AG04449 (cell line): Measurements from ENCODE around the gene AFF3.

Source experiments
- CTCF ChIA-PET: fragments of 350-600 bp; formaldehyde crosslinking; extraction: SDS; loops from one replicate; lab custom pipeline; 2021; ENCODE audit warnings: antibody characterized with exemption; lab: Yijun Ruan, JAX
- POLR2A ChIA-PET: fragments of 400-600, 350-600 bp; formaldehyde crosslinking; extraction: SDS; loops from one replicate; lab custom pipeline; 2020; ENCODE audit warnings: antibody characterized with exemption, inconsistent platforms; lab: Yijun Ruan, JAX
- DNase-seq: peaks from one replicate; pipeline ENCODE4 v3.0.0-alpha.2; 2010; ENCODE audit warnings: low read depth, low spot score
- H3K4me3 ChIP-seq: 2 replicates; pipeline ENCODE4 v1.5.1; 2011; ENCODE audit warnings: low read depth, mild to moderate bottlenecking, control low read depth, low read length
- TF ChIP-seq, protein P1 (sequence below): IDR thresholded peaks from one replicate; pipeline ENCODE4 v1.5.1; 2011; ENCODE audit warnings: mild to moderate bottlenecking, moderate library complexity, low read length, control low read depth, inconsistent platforms; ENCODE audit not compliant: insufficient read depth; ENCODE audit errors: missing control alignments

AFF3 gene

DNA sequence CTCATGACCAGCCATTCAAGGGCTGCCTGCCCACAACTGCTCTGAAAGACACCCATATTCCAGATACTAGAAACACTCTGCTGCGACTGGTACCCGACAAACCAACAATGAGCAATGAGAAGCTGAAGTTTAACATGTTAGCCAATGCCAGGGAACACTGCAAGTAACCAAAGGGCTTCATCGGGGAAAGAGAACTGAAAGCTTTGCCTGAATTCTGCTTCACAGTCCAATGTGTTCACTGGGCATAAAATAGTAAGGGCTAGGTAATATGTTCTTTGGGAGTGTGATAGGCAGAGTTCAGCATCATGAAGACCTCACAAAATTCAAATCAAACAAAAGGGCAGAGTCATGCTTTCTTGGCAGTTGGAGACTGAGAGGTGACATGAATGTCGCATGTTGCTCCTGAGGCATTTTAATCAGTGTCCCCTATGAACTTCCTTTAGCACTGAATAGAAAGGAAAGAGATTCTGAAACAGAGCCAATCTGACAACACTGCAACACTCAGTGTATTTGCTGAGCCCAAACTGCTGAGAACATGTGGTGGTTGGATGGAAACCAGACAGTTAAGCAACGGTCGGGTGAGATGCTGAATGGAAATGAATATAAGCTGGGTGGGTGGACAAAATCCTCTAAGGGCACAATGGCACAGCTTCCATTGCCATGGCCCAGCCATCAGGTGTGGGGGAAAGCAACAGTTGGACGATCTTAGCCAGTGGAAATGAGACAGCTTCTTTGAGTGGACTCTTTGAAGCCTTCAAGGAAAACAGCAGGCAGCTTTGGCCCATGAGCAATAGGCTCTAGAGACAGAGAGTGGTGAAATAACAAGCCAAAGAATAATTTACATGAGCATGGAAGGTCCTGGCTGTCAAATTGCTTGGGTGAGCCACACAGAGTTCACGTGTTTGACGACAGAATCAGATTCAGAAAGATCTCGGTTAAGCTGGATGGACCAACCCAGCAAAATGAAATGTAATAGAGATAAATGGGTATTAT lies 277.5 kb downstream of the AFF3 start:
- ChIA-PET POLR2A (interaction anchor here (0.8 to 1.6 kb wide), 2 partner anchors 14 to 17 kb away, joined by 3 to 5 read pairs; no protein-coding TSS in a partner anchor), CTCF (interaction anchor here (1.4 to 2.1 kb wide), 3 partner anchors 166 to 398 kb away, joined by 3 to 8 read pairs (median 4); no protein-coding TSS in a partner anchor)
- no peak for DNase-seq
- TF ChIP-seq, protein P1, sequence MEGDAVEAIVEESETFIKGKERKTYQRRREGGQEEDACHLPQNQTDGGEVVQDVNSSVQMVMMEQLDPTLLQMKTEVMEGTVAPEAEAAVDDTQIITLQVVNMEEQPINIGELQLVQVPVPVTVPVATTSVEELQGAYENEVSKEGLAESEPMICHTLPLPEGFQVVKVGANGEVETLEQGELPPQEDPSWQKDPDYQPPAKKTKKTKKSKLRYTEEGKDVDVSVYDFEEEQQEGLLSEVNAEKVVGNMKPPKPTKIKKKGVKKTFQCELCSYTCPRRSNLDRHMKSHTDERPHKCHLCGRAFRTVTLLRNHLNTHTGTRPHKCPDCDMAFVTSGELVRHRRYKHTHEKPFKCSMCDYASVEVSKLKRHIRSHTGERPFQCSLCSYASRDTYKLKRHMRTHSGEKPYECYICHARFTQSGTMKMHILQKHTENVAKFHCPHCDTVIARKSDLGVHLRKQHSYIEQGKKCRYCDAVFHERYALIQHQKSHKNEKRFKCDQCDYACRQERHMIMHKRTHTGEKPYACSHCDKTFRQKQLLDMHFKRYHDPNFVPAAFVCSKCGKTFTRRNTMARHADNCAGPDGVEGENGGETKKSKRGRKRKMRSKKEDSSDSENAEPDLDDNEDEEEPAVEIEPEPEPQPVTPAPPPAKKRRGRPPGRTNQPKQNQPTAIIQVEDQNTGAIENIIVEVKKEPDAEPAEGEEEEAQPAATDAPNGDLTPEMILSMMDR: no peak
- no peak overlapping the region for H3K4me3 ChIP-seq

DNA sequence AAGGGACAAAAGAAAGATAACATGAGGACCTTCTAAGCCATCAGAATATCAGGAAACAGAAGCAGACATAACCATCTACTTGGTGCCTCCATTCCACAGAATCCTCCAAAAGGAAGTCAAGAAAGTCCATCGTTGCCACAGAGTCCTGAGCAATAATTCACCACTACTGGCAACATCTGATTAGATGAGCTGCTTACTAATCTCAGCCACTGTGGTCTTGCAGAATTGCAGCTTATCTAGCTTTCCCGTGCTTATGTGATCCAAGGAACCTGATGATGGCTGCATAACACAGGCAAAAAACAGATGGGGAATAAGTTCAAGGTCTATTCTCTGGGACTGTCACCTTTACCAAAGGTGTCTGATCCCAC lies 278.5 kb downstream of the AFF3 start:
- POLR2A ChIA-PET: no interaction called here
- no peak for DNase-seq
- TF ChIP-seq, protein P1: no peak
- CTCF ChIA-PET: interaction anchor here (1.5 kb wide), 1 partner anchor 399 kb away, joined by 4 read pairs; no protein-coding TSS in a partner anchor
- no peak overlapping the region for H3K4me3 ChIP-seq

DNA sequence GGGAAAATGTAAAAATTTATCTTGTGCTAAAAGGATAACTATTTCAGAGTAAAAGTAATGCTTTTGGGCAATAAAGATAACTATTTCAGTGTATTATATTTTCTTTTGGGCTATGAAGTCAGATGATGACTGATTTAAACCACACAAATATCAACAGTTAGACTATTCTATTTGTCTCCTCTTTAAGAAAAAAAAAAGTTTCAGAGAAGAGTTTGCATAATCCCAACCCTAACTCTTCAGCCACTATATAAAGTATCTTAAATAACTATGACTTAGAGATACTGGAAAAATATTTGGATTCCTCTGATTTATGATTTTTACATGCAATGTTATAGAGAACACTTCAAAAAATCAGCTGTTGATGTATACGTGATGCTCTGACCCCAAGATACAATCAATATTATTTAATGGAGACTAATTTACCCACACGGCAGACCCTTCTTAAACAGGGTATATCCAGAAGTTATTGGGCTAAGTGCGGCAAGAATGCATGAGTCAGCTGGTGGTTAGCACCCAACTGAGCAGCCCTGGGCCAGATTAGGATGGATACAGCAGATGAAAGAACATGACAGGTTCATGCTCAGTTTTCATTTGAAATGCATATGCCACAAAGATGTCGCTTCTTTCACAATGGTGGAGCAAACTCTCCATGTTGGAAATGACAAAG lies 279.0 kb downstream of the AFF3 start:
- no peak for DNase-seq
- no peak overlapping the region for H3K4me3 ChIP-seq
- ChIA-PET POLR2A (no interaction called here), CTCF (interaction anchor here (1.5 kb wide), 1 partner anchor 399 kb away, joined by 4 read pairs; no protein-coding TSS in a partner anchor)
- TF ChIP-seq, protein P1: no peak

DNA sequence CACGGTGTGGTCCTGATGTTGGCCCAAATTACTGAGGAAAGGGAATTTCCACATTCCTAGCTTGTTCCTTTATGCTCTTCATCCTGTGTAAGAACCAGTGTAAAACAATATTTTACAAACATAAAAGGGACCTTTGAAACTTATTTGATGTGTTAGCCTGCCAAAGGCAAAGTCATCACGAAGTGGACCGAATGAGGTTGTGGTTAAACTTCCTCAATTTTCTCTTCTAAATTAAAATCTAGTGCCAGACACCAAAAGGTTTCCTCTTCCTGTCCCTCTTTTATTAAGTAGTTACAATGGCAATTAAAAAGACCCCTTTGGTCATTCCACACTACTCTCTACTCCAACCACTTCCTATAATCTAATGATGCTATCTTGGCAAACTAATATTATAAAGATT lies 279.8 kb downstream of the AFF3 start:
- H3K4me3 ChIP-seq: no peak overlapping the region
- POLR2A ChIA-PET: no interaction called here
- TF ChIP-seq, protein P1: no peak
- CTCF ChIA-PET: no interaction called here
- DNase-seq: no peak

DNA sequence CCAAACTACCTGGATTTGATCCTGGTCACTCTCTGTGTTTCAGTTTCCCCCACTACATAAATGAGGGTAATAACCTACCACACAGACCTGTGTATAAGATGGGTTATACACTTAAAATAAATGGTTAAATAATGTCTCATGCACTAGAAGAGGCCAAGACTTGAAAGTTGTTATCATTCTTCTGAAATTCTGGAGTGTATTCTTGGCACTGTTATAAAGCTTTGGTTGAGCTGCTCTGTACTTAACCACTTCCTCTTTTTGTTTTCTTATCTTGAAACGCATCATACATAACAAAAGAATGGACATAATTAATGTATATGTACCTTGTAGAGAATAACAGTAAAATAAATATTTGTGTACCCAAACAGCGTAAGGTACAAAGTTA lies 281.0 kb downstream of the AFF3 start:
- TF ChIP-seq, protein P1: no peak
- H3K4me3 ChIP-seq: no peak overlapping the region
- DNase-seq: no peak
- ChIA-PET CTCF (no interaction called here), POLR2A (interaction anchor here (0.7 to 1.6 kb wide), 2 partner anchors 19 to 20 kb away, joined by 3 to 4 read pairs; no protein-coding TSS in a partner anchor)
